GM10847 (cell line): Measurements from ENCODE around the gene TTLL5.

Experiments used
- POLR2A ChIP-seq: IDR thresholded peaks from 2 replicates; pipeline ENCODE4 v1.6.1; 2011; ENCODE audit not compliant: insufficient read length; ENCODE audit errors: extremely low read depth

TTLL5 gene

DNA sequence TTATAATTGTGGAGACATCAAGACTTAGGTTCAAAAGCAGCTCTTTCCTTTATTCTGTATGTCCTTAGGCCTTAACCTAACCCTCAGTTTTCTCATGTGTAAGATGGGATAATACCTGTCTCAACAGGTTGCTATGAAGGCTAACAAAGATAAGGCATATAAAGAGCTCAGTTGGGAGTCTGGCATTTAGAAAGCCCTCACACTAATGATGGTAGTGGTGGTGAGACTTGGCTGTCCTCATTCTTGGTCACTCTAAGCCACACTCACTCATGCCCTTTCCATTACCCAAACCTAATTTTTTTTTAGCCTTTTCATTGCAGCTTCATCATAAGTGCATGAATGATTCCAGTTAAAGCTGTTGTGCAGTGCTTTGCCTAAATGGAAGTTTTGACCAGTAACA is 183.4 kb downstream of the TTLL5 start:
- TF ChIP-seq POLR2A = no peak

DNA sequence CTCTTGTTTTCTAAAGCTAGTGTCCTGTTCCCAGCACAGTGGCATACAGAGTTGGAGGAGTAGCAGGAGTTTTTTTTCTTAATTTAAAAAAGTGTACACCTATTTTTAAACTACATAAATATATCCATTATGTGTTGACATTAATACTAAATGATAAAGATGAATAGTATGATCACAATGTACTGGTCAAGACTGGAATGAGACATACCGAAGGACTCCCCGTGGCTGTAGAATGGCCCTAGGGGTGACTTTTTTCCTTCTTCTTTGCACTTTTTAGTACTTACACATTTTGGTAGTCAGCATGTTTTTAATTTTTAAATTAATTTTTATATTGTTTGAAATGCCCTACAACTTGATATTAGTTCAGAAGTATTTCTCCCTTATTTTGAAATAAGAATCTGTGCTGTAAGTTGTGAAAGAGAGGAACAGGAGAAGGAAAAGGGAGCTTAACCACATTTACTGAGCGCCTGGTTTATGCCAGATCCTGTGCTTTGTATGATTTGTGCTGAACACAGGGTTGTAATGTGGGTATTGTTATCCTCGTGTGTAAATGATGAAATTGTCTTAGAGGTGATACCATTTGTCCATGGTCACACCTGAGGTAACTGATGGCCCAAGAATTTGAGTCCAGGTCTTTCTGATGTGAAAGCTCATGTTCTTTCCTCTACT is 184.2 kb downstream of the TTLL5 start:
- TF ChIP-seq POLR2A = no peak

DNA sequence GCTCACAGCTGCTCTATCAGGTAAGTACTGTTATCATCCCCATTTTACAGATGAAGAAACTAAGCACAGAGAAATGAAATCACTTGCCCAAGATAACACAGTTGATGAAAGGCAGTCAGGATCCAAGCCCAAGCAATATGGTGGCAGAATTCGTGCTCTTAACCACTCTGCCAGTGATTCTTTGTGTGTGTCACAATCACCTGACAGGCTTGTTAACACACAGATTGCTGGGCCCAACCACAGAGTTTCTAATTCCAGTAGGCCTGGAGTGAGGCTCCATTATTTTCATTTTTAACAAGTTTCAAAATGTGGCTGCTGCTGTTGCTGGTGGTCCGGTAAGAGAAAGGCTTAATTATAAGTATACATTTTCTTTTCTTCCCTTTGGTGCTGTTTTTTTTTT is 186.5 kb downstream of the TTLL5 start:
- TF ChIP-seq POLR2A = no peak

DNA sequence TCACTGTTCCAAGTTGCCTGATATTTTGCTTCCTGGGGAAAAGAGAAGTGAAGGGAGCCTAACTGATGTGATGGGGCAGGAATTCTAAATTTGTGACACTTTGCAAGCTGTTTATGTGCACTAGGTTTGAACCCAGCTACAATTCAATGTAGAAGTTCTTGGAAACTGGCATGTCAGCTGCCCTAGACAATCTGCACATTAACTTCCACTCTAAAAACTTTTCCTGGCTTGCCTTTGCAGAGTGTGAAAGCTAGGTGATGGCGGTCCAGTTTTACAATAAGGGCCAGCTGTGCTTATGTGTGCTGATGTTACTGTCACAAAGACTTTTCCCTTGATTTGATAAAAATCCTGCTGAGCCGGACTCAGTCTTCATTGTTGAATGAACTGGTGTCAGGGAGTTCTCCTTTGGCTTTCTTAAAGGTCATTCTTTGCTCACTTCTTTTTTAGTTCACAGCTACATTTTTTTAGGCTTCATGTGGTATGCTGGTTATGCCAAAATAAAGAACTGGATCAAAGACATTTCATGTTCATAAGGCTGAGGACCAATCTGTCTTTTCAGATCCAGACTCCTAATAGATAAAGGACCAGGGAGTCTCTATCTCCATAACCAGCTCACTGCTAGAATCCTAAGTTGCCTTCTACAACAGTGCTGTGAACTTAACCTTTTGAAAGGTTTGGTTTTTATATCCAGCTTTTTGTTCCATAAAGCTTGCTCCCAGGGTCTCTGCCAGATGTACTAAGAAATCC is 187.3 kb downstream of the TTLL5 start:
- TF ChIP-seq POLR2A = no peak

DNA sequence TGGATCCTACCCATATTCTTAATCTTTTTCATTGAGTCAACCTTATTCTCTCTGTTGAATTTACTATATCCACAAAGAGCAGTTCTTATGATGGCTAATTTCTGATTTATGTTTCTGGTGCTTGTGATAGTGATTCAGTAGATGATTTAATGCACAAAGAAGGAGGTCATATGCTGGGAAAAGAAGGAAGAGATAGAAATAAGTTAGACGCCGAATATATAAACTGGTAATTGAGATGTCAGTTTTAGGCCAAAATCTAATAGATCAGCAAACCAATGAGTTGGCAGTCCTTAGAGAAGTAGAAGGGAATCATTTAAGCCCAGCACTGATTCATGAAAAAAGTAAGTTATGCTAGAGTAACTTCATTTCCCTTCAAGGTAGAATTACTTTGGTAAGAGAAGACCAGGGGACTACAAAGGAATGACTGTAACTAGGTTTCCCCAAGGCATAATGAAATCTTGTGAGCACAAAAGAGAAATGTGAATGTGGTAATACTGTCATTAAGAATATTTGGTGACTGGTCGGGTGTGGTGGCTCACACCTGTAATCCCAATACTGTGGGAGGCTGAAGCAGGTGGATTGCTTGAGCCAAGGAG is 188.4 kb downstream of the TTLL5 start:
- TF ChIP-seq POLR2A = no peak

DNA sequence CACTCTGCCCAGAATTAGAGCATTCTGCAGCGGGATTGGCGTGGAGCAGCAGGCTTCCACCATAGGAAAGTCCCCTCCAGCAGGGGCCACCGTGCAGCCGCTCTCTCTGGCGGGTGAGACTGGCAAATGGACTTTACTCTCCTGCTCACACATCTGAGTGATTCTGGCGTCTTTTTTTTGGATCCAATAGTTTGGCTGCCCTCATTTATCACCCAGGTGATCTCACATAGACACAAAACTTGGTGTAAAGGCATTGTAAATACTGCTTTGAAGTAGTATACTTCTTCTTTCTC is 190.5 kb downstream of the TTLL5 start:
- TF ChIP-seq POLR2A = no peak

DNA sequence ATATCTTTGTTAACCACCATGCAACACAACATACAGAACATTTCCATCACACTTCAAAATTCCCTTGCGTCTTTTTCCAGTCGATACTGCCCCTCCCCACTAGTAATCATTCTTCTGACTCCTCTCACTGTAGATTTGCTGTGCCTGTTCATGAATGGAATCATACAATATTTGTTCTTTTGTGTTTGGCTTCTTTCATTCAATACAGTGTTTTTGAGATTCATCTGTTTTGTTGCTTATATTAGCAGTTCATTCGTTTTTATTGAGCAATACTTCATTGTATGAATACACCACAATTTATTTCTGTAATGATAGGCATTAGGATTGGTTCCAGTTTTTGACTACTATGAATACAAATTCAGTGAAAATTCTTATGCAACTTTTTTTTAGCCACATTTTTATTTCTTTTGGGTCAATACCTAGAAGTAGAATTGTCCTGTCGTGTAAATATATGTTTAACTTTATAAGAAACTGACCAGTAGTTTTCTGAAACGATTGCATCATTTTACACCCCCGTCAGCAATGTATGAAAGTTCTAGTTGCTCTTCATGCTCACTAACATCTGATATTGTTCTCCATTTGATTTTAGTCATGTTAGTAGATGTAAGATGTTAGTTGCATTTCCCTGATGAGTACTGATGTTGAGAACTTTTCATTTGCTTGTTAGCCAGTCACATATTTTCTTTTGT is 193.2 kb downstream of the TTLL5 start:
- no peak for TF ChIP-seq POLR2A

DNA sequence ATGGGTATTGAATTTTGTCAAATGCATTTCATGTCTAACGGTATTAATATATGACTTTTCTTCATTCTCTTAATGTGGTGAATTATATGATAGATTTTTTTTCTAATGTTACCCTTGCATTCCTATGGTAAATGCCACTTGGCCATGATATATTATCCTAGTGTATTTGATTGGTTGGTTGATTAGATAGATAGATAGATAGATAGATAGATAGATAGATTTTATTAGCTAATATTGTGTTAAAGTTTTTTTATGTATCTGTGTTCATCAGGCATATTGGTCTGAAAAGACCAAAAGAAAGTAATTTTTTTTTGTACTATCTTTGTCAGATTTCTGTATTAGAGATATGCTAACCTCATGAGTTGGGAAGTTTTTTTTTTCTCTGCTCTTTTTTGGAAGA is 196.2 kb downstream of the TTLL5 start:
- no peak for TF ChIP-seq POLR2A

DNA sequence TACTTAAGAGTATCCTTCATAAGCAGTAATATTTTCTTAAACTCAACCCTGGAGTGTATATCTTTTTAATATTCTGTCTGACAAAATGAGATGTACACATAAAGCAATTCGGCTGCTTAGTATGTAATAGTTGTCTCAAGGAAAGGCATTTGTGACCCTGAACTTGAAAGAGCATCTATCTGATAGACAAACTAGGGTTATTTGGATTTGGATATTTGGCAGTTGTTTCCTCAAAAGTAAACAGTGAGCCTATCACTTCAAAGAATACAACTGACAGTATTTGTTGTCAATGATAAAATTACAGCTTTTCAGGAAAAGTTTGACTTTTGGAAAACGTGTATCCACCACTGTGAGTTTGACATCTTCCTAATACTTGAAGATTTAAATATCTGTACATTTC is 197.3 kb downstream of the TTLL5 start:
- TF ChIP-seq POLR2A = no peak

DNA sequence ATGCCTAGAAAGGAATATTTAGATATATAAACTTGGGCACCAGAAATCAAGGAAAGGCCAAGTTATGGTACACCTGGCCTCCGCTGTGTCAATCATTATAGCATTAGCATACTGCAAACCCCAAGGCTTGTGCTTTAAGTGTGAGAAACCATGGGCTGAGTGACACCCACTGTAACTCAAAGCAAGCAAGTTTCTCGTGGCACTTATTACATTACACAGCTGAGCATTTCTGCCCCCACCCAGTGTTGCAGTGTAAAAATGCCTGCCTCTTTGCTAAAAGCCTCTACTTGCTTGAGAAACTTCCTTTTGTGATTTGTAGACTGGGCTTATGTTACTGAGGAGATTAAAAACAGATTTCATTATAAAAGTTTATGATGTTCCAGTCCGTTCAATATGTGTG is 198.7 kb downstream of the TTLL5 start:
- no peak for TF ChIP-seq POLR2A

DNA sequence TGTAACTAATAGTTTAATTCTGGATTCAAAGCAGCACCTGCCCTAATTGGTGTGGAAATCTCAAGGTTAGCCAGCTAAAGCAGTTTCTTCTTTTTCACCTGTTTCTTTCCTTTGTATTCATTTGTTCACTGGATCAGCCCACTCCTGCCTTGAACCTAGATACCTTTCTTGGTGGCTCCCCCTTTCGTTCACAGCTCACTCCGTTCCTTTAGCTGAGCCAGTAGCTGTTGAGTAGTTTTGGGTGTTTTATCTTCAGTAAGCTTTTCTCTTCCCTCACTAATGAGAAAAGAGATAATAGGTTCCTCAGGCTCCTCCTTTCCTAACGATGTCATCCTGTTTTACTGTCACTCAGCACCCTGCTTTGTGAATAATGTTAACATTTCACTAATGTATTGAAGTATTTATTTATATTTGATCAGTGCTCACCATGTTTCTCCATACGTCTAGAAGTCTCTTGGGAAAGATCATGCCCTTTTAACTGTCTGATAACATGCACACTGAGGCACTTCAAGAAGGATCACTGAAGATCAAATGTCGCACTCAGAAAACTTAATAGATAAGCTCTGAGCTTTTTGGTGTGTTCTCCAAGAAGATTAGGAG is 199.6 kb downstream of the TTLL5 start:
- no peak for TF ChIP-seq POLR2A

DNA sequence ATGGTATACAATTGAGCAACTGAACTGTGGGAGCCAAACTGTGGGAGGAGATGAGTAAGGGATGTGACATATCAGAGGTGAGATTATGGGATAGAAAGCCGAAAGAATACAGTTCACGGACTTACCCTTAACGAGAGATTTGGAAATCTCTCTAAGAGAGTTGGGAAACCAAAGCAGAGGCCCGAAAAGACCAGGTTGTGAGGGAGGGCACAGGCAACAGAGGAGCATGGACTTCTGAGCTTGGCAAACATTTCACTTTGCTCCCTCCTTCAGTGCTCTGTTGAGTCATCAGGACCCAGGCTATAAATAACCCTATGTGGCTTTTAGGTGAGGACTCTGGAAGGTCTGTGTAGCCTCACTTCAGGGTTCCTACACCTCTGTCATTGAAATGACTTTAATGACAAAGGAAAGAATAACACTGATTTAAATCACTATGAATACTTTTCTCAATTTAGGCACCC is 200.1 kb downstream of the TTLL5 start:
- TF ChIP-seq POLR2A = no peak

DNA sequence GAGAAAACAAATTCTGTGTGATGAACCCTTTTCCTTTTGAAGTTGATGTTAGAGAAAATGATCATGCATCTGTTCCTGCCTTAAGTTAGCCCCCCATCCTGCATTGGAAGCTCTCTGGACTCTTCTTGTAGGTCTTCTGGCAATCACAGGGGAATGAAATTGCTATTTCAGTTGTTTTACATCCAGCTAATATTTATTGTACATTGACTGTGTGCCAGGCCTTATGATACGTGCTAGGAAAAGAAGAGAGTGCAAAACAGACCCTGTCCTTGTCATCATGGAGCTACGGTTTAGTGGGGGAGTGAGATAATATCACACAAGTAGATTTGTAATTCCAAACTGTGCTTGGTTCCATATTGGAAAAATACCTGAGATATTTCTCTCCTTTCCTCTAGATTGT is 202.2 kb downstream of the TTLL5 start:
- TF ChIP-seq POLR2A = no peak

DNA sequence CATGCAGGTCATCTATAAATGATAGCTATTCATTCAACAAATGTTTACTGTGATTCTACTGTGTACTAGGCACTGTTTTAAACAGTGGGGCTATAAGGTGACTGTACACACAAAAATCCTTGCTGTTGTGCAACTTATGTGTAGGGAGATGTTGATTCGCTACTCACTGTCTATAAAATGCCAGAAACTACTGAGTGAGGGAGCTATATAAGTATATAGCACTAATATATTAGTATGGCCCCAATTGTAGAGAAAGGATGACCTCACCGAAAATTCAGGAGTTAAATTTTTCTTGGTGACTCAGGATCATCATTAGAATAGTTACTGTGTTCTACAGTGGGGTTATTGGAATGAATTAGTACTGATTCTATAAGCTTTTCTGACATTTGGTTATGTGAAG is 203.3 kb downstream of the TTLL5 start:
- TF ChIP-seq POLR2A = no peak

DNA sequence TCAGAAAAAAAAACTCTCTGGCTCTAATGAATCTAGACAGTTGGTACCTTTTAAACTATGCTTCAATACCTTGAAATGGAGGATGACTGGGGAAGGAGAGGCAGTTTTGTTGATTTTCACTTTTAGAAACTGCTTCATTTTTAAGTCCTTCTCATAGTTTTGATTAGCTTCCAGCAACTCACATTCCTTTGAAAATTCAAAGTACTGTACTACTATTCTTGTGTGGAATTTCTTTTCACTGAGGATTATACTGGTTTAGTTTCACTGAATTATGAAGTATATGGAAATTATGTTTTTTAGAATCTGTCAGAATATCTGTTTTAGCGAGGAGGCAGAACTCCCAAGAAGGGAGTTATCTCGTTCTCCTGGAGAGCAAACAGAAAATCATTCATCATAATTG is 204.5 kb downstream of the TTLL5 start:
- TF ChIP-seq POLR2A = no peak

DNA sequence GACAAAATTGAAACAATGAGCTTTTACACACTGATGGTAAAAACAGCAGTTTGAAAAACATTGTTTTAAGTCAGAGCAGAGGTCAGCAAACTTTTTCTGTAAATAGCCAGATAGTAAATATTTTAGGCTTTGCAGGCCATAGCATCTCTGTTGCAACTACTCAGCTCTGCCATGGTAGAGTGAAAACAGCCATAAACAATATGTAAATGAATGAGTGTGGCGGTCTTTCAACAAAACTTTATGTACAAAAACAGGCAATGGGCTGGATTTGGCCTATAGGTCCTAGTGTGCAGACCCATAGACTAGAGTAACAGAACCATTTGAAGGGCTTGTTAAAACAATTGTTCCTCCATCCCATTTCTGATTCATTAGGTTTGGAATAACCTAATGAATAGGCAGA is 205.9 kb downstream of the TTLL5 start:
- TF ChIP-seq POLR2A = no peak
